ENCODE measurements around the gene KCNT1. TPM values are rescaled to one million over a fixed set of nuclear protein-coding genes. Genes with fewer than 3 reads are reported as not detected.

Gene KCNT1
- polyA plus RNA-seq, 3 donors: 0.09 to 0.90 (median 0.11) TPM

GRCh38 chr9:135780086-135780485 is 78.1 kb downstream of the KCNT1 start:
- no peak for DNase-seq

GRCh38 chr9:135780626-135781025 is 78.6 kb downstream of the KCNT1 start:
- DNase-seq: no peak

- no peak for DNase-seq
Measured at GRCh38 chr9:135782946-135783345, 81.0 kb downstream of the KCNT1 start.

- no peak for DNase-seq
Measured at GRCh38 chr9:135783540-135784245, 81.7 kb downstream of the KCNT1 start.

- DNase-seq: no peak
Measured at GRCh38 chr9:135785013-135785575, 83.1 kb downstream of the KCNT1 start.

- DNase-seq: no peak
Measured at GRCh38 chr9:135786146-135786690, 84.2 kb downstream of the KCNT1 start.

GRCh38 chr9:135787317-135787716 is 85.3 kb downstream of the KCNT1 start:
- DNase-seq: no peak

GRCh38 chr9:135787776-135788575 is 86.0 kb downstream of the KCNT1 start:
- DNase-seq: no peak

- no peak for DNase-seq
Measured at GRCh38 chr9:135788576-135789300, 86.8 kb downstream of the KCNT1 start.

- no peak for DNase-seq
Measured at GRCh38 chr9:135789838-135790291, 87.9 kb downstream of the KCNT1 start.

- DNase-seq: no peak
Measured at GRCh38 chr9:135790356-135790755, 88.4 kb downstream of the KCNT1 start.

- no peak for DNase-seq
Measured at GRCh38 chr9:135790850-135791249, 88.9 kb downstream of the KCNT1 start.

- no peak for DNase-seq
Measured at GRCh38 chr9:135791431-135792267, 89.7 kb downstream of the KCNT1 start.

- no peak for DNase-seq
Measured at GRCh38 chr9:135792268-135793128, 90.5 kb downstream of the KCNT1 start.

- no peak for DNase-seq
Measured at GRCh38 chr9:135793221-135794056, 91.5 kb downstream of the KCNT1 start.

- no peak for DNase-seq
Measured at GRCh38 chr9:135794057-135794335, 92.0 kb downstream of the KCNT1 start.

- no peak for DNase-seq
Measured at GRCh38 chr9:135794361-135794885, 92.4 kb downstream of the KCNT1 start.

- DNase-seq: no peak
Measured at GRCh38 chr9:135795391-135795790, 93.4 kb downstream of the KCNT1 start.

Measured in renal pelvis (tissue), 4 donors.